ENCODE data around the gene KYNU. TPM values are rescaled to one million over a fixed set of nuclear protein-coding genes. Genes with fewer than 3 reads are reported as not detected.

Gene KYNU
- total RNA-seq, 1 experiment from 2014 or later, result 0.37 TPM

DNA sequence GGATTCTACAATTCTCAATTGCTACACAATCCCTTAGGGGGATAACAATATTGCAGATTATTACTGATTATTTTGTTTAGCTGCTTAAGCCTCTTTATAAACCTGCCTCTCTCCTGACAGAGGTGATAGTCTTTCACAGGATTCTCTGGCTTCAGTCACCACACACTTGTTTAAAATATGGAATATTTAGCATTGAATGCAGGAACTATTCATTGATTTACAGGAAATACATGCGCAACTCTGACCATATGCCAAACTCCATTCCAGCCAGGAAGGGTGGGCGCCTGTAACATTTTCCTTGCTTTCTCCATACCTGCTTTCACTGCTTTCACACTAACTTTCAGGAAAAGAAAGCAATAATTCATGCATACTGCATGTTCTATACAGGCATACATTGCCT, 207.0 kb downstream of the KYNU start:
- Histone ChIP-seq H3K27ac (ENCODE audit: insufficient read length, low read depth, low read length) (no peak overlapping the region), H2BK20ac (ENCODE audit: low read depth, low read length, poor library complexity, severe bottlenecking) (no peak overlapping the region), H2BK12ac (ENCODE audit: insufficient read length, low read depth, low read length) (no peak overlapping the region), H3K14ac (ENCODE audit: insufficient read depth, low read length) (no peak overlapping the region), H3K18ac (ENCODE audit: insufficient read length, low read depth, low read length) (no peak overlapping the region), H3K79me1 (ENCODE audit: insufficient read depth, low read depth, low read length, poor library complexity, severe bottlenecking) (no peaks in the 10 kb centered on the region), H3T11ph (ENCODE audit: low read length) (no peak overlapping the region), H4K5ac (ENCODE audit: insufficient read length, low read depth, low read length) (no peak overlapping the region), H4K91ac (ENCODE audit: insufficient read length, low read depth, low read length) (no peak overlapping the region), H2AFZ (ENCODE audit: low read length) (no peak overlapping the region), H2BK120ac (ENCODE audit: low read depth, low read length, poor library complexity, severe bottlenecking) (no peak overlapping the region), H3K4me2 (ENCODE audit: insufficient read depth, insufficient read length, low read length) (no peak overlapping the region), H2AK5ac (ENCODE audit: insufficient read length, low read length) (no peak overlapping the region), H3K9me3 (ENCODE audit: control insufficient read depth, low read depth, low read length) (no peaks in the 10 kb centered on the region), H3K4me1 (ENCODE audit: insufficient read depth, low read length) (no peaks in the 10 kb centered on the region), H2BK5ac (ENCODE audit: insufficient read length, low read length) (no peak overlapping the region), H3K27me3 (ENCODE audit: insufficient read depth, low read length) (no peaks in the 10 kb centered on the region), H3K4ac (ENCODE audit: low read depth, low read length) (no peak overlapping the region), H4K20me1 (ENCODE audit: control insufficient read depth, insufficient read depth, insufficient read length) (no peaks in the 10 kb centered on the region), H2BK15ac (ENCODE audit: low read depth, low read length) (no peak overlapping the region), H3K9ac (ENCODE audit: extremely low read depth, insufficient read length, low read length) (no peak overlapping the region), H3K23ac (ENCODE audit: insufficient read length, low read depth, low read length) (no peak overlapping the region), H4K8ac (replicated peaks; ENCODE audit: insufficient read length, low read depth, low read length) (no peak overlapping the region), H3K79me2 (ENCODE audit: insufficient read depth, low read length) (no peaks in the 10 kb centered on the region), H3K23me2 (ENCODE audit: insufficient read length, low read depth, low read length, poor library complexity, severe bottlenecking) (no peaks in the 10 kb centered on the region), H3K56ac (ENCODE audit: insufficient read length, low read depth, low read length) (no peak overlapping the region)
- no peaks in the 10 kb centered on the region for H3K36me3 Mint-ChIP-seq (ENCODE audit: insufficient read depth in 1 of 3, low read depth in 3 of 3)
- WGBS (ENCODE audit: extremely low coverage, insufficient read length, low lambda C conversion rate), result no CpG with 5 or more reads among the region's 2 CpGs
- no peak for TF ChIP-seq CTCF (conservative IDR thresholded peaks at IDR 0.05)
- H3K27ac Mint-ChIP-seq, result no peak overlapping the region
- peaks cover 0 to 3% of the 10 kb centered on the region in 2 experiments; a peak in 1 of 5 replicates for H3K9me3 Mint-ChIP-seq
- no peaks in the 10 kb centered on the region for H3K27me3 Mint-ChIP-seq (ENCODE audit: low read depth)
- no peak overlapping the region for H3K4me3 Mint-ChIP-seq
- H3K4me1 Mint-ChIP-seq, result no peaks in the 10 kb centered on the region
- no peak for DNase-seq

Data from H9 (cell line).